Nephron progenitor cell (in vitro differentiated cells): Measurements from ENCODE around the gene AAR2.

Source experiments
- DNase-seq: peaks from one replicate; pipeline ENCODE4 v3.0.0; 2021
- H3K27ac Mint-ChIP-seq: 2 replicates; pipeline ENCODE4 v1.8.0; 2021; ENCODE audit warnings: mild to moderate bottlenecking, moderate library complexity, mixed read lengths
- H3K27me3 Mint-ChIP-seq: 2 replicates; pipeline ENCODE4 v1.8.0; 2021; ENCODE audit warnings: mild to moderate bottlenecking, low read depth, mixed read lengths; ENCODE audit not compliant: poor library complexity
- H3K36me3 Mint-ChIP-seq: 2 replicates; pipeline ENCODE4 v1.8.0; 2021; ENCODE audit warnings: low read depth, mixed read lengths
- H3K4me1 Mint-ChIP-seq: 2 replicates; pipeline ENCODE4 v1.8.0; 2021; ENCODE audit warnings: mixed read lengths
- H3K4me3 Mint-ChIP-seq: 2 replicates; pipeline ENCODE4 v1.8.0; 2021; ENCODE audit warnings: mild to moderate bottlenecking, moderate library complexity, mixed read lengths
- H3K9me3 Mint-ChIP-seq: 2 replicates; pipeline ENCODE4 v1.8.0; 2021; ENCODE audit warnings: mild to moderate bottlenecking, moderate library complexity, mixed read lengths
- CTCF ChIP-seq: fragments of 200-600 bp; sonication (generic); IDR thresholded peaks from 2 replicates; pipeline ENCODE4 v1.5.0; 2021; ENCODE audit warnings: antibody characterized with exemption

AAR2 gene

DNA sequence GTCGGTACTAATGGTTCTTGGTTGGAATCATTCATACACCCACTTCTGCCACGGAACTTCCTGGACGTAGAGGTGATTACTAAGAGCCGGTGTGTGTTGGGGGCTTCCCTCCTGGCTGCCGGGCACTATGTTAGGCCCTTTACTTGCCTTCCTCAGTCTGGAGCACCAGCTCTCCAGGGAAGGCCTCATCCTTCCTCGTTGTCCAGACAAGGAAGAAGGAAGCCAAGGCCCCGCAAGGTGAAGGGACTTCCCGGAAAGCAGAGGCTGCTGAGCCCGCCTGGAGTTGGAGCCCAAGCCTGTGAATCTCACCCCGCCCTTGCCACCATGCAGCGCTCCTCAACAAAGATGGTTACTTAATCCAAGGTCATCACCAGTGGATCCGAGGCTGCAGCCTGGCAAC is 26.2 kb downstream of the AAR2 start:
- H3K36me3 Mint-ChIP-seq: no peaks in the 10 kb centered on the region
- H3K9me3 Mint-ChIP-seq: no peaks in the 10 kb centered on the region
- H3K27ac Mint-ChIP-seq: no peak overlapping the region
- no peak overlapping the region for H3K4me3 Mint-ChIP-seq
- no peak for DNase-seq
- no peak for TF ChIP-seq CTCF
- H3K27me3 Mint-ChIP-seq: peaks cover 8% of the 10 kb centered on the region
- H3K4me1 Mint-ChIP-seq: no peaks in the 10 kb centered on the region

GRCh38 chr20:36264426-36265246 is 28.4 kb downstream of the AAR2 start:
- Mint-ChIP-seq H3K9me3 (no peaks in the 10 kb centered on the region), H3K27me3 (peaks cover 5% of the 10 kb centered on the region), H3K4me1 (peaks cover 4% of the 10 kb centered on the region), H3K36me3 (no peaks in the 10 kb centered on the region), H3K27ac (peak overlapping the region; percentile 64), H3K4me3 (no peak overlapping the region)
- no peak for DNase-seq
- TF ChIP-seq CTCF: no peak

DNA sequence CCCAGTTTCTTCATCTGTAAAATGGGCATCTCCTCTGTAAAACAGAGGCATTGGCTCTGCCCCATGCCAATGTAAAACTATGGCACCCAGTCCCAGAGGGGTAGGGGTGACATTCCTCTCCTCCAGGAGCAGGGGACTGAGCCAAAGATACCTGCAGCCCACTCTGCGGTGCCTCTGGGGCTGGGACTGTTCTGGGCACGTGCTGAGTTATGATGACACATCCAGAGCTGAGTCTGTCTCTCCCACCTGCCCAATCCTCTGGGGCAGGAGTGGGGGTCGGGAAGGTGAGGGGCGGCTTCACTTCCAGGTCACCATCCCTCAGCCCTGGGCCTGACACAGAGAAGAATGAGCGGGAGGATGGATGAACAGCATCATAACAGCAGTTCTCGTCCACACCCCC is 29.9 kb downstream of the AAR2 start:
- no peak for TF ChIP-seq CTCF
- Mint-ChIP-seq H3K27me3 (peaks cover 8% of the 10 kb centered on the region), H3K9me3 (no peaks in the 10 kb centered on the region), H3K36me3 (no peaks in the 10 kb centered on the region), H3K4me1 (peaks cover 4% of the 10 kb centered on the region), H3K27ac (no peak overlapping the region), H3K4me3 (no peak overlapping the region)
- DNase-seq: no peak

GRCh38 chr20:36267605-36268381 is 31.5 kb downstream of the AAR2 start:
- Mint-ChIP-seq H3K9me3 (no peaks in the 10 kb centered on the region), H3K4me3 (no peak overlapping the region), H3K36me3 (no peaks in the 10 kb centered on the region), H3K4me1 (peaks cover 4% of the 10 kb centered on the region), H3K27ac (no peak overlapping the region), H3K27me3 (peaks cover 14% of the 10 kb centered on the region)
- DNase-seq: no peak
- no peak for TF ChIP-seq CTCF

- no peak for TF ChIP-seq CTCF
- DNase-seq: no peak
- Mint-ChIP-seq H3K4me3 (no peak overlapping the region), H3K27ac (no peak overlapping the region), H3K36me3 (no peaks in the 10 kb centered on the region), H3K9me3 (no peaks in the 10 kb centered on the region), H3K4me1 (peaks cover 4% of the 10 kb centered on the region), H3K27me3 (peaks cover 19% of the 10 kb centered on the region)
Observed at GRCh38 chr20:36268440-36269342, 32.4 kb downstream of the AAR2 start.
